ENCODE measurements around the gene ASGR1.
A peak's percentile ranks its signal among the peaks of the same experiment; 100 is the strongest.

Gene ASGR1

GRCh38 chr17:7179317-7180254 lies at the start of gene ASGR1:
ASGR1 (minus strand) TSS chr17:7179370; CDS start chr17:7178563, 807 bp downstream.
- DNase-seq (ENCODE audit: low read depth), result no peak

GRCh38 chr17:7228920-7229319 lies 49.8 kb upstream of the ASGR1 start:
- DNase-seq (ENCODE audit: low read depth), result no peak

- DNase-seq (ENCODE audit: low read depth), result no peak
Measured at GRCh38 chr17:7226721-7227710, 47.8 kb upstream of the ASGR1 start.

- DNase-seq (ENCODE audit: low read depth), result no peak
Measured at GRCh38 chr17:7225711-7226331, 46.7 kb upstream of the ASGR1 start.

GRCh38 chr17:7224661-7225111 lies 45.5 kb upstream of the ASGR1 start:
- DNase-seq (ENCODE audit: low read depth), result no peak

- DNase-seq (ENCODE audit: low read depth), result no peak
Measured at GRCh38 chr17:7224110-7224509, 44.9 kb upstream of the ASGR1 start.

GRCh38 chr17:7223375-7223774 lies 44.2 kb upstream of the ASGR1 start:
- no peak for DNase-seq (ENCODE audit: low read depth)

GRCh38 chr17:7222972-7223292 lies 43.8 kb upstream of the ASGR1 start:
- no peak for DNase-seq (ENCODE audit: low read depth)

- DNase-seq (ENCODE audit: low read depth), result no peak
Measured at GRCh38 chr17:7222093-7222971, 43.2 kb upstream of the ASGR1 start.

GRCh38 chr17:7221278-7222092 lies 42.3 kb upstream of the ASGR1 start:
- DNase-seq (ENCODE audit: low read depth), result no peak

- peak; percentile 35 for DNase-seq (ENCODE audit: low read depth)
Measured at GRCh38 chr17:7220593-7221277, 41.6 kb upstream of the ASGR1 start.

- peak; percentile 69 for DNase-seq (ENCODE audit: low read depth)
Measured at GRCh38 chr17:7219812-7220592, 40.8 kb upstream of the ASGR1 start, which contains the start of the genes ACADVL and DLG4. ACADVL (plus strand) TSS chr17:7219938; CDS start chr17:7219985, 47 bp downstream. DLG4 (minus strand) TSS chr17:7219836.

- no peak for DNase-seq (ENCODE audit: low read depth)
Measured at GRCh38 chr17:7219229-7219811, 40.1 kb upstream of the ASGR1 start.

- DNase-seq (ENCODE audit: low read depth), result no peak
Measured at GRCh38 chr17:7218758-7219157, 39.6 kb upstream of the ASGR1 start.

GRCh38 chr17:7218166-7218565 lies 39.0 kb upstream of the ASGR1 start:
- no peak for DNase-seq (ENCODE audit: low read depth)

GRCh38 chr17:7217113-7217987 lies 38.2 kb upstream of the ASGR1 start:
- DNase-seq (ENCODE audit: low read depth), result no peak
